Retina (tissue), 1 donor: Measurements from ENCODE around the gene SLC12A3.

Source experiments
- DNase-seq: peaks from one replicate; pipeline ENCODE4 v3.0.0-alpha.2; 2016

SLC12A3 gene, protein sequence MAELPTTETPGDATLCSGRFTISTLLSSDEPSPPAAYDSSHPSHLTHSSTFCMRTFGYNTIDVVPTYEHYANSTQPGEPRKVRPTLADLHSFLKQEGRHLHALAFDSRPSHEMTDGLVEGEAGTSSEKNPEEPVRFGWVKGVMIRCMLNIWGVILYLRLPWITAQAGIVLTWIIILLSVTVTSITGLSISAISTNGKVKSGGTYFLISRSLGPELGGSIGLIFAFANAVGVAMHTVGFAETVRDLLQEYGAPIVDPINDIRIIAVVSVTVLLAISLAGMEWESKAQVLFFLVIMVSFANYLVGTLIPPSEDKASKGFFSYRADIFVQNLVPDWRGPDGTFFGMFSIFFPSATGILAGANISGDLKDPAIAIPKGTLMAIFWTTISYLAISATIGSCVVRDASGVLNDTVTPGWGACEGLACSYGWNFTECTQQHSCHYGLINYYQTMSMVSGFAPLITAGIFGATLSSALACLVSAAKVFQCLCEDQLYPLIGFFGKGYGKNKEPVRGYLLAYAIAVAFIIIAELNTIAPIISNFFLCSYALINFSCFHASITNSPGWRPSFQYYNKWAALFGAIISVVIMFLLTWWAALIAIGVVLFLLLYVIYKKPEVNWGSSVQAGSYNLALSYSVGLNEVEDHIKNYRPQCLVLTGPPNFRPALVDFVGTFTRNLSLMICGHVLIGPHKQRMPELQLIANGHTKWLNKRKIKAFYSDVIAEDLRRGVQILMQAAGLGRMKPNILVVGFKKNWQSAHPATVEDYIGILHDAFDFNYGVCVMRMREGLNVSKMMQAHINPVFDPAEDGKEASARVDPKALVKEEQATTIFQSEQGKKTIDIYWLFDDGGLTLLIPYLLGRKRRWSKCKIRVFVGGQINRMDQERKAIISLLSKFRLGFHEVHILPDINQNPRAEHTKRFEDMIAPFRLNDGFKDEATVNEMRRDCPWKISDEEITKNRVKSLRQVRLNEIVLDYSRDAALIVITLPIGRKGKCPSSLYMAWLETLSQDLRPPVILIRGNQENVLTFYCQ

DNA sequence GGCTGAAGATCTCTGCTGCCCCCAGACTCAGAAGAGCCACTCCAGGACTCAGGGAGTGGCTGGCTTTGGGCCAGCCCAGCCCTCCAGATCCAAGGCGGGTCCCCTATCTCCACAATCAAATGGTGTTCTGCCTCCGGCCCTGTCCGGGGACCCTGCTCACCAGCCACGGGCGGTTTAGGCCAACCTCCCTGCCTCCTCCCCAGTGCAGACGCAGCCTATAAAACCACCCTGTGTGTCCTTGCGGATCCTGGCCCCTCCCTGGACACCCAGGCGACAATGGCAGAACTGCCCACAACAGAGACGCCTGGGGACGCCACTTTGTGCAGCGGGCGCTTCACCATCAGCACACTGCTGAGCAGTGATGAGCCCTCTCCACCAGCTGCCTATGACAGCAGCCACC is at the start of gene SLC12A3:
Gene SLC12A3, plus strand, starts transcription at position 248 of the 400 bp plus-strand sequence. Its CDS starts 29 bp downstream, at position 277.
- no peak for DNase-seq

DNA sequence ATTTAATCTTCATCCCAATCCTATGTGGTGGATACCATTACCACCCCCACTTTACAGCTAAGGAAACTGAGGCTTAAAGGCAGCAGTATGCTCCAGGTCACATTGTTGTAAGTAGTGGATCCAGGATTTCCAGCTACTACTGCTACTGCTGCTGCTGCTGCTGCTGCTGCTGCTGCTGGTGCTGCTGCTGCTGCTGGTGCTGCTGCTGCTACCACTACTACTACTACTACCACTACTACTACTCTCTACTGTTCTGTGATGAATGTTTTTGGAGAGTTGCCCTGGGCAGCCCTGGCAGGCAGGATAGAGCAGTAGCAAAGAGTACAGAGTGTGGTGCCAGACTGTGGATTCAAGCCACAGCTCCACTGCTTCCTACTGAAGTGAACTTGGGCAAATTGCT is 49.3 kb upstream of the SLC12A3 start:
- DNase-seq = no peak

DNA sequence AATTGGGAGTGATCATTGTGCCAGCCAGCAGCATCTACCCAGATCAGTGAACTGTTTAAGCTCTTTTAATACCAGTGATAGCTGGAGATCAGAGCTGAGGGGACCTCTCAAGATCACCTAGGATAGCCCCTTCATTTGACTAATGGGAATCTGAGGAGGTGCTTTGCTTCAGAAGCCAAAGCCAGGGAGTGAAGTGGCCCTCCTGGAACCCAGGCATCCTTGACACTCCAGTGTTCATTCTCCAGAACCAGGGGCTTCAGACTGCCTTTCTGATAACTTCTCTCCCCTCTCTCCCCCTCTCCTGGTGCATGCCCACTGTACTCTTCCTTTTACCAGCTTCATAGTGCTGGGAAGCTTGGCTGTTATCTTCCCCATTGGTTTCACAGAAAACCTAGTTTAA is 48.0 kb upstream of the SLC12A3 start:
- no peak for DNase-seq

DNA sequence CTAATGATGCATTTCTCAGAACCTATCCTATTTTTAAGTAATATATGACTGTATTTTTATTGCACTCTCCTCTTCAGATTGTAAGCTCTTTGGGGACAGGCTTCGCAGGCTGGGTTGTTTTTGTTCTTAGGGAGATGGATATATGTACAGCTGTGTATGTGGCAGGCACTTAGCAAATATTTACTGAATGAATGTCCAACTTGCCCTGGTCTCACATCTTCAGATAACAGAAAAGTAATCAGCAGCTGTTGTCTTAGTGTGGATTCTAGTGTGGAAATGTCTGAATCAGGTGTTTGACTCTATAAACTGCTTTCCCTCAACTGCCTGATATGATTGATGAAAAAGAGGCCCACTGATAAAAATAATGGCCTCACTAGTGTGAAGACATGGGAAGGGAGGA is 47.1 kb upstream of the SLC12A3 start:
- DNase-seq = no peak

DNA sequence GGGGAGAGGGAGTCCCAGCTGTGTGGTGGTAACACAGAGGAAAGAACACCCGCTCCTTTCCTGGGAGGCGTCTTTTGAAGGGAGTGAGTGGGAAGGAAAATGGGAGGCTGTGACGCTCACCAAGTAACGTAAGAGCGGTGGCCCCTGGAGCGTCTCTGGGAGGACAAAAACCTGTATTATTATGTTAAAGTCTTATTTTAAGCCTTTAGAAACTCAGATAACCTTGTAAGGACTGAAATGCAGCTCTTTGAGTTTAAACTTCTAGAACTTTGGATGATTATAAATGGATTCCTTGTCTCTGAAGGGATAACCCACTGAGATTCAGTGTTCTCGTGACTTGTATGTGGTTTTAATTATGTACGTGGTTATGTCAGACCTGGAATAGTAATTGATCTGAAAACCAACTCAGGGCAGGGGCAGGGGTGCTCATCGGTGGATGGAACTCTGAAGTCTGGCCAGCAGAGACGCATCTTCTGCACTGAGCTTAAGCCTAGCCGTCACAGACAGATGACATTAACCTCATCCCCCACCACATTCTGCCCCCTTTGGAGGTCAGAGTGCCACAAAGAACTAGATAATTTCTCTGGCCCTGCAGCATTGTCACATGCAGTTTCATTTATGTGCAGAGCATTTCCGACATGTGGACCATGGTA is 41.8 kb upstream of the SLC12A3 start:
- DNase-seq = no peak

DNA sequence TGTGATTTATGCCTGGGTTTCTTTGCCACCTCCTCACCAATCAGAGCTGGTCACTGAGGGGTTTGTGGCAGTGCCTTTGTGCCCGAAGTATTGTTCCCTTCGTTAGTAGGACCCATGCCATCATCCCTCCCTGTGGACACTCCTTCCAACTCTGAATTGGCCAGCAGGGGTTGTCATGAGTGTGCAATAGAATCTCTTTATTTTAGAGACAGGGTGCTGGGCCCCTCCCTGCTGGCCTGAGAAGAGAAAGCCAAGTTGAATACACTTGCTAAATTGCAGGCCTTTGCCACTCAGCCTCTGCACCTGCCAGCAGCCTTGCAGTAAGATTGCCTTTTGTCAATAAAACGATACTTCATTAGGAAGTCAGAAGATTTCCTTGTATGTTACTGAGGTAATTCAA is 40.7 kb upstream of the SLC12A3 start:
- DNase-seq = peak; percentile 21

DNA sequence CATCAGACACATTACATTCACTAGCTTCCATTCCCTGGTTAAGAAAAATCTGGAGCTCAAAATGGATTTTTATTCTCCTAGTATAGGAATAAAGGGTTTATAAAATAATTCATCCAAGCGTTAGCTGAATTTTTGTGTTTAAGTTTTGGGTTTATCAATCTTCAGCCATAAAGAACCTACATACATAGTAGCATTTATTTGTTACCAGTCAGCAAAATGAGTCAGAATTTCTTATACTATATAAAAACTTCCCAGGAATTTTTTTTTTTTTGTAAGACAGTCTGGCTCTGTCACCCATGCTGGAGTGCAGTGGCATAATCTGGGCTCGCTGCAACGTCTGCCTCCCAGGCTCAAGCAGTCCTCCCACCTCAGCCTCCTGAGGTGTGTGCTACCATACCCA is 40.2 kb upstream of the SLC12A3 start:
- DNase-seq = no peak

DNA sequence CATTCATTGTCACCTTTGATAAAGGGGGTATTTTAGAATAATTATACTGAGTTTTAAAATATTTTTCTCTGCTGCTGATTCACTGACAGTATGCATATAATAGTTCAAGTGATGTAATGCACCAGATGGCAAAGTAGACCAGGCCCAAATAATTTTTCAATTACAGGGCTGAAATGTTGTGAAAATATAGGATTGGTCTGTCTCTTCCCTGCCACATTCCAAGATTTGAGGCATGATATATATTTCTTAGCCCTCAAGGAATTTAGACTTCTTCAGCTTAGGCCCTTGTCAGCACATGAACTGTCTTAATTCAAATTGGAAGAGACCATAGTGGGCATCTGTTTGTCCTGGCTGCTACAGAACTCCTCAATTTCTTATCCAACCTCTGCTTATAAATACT is 39.2 kb upstream of the SLC12A3 start:
- no peak for DNase-seq

DNA sequence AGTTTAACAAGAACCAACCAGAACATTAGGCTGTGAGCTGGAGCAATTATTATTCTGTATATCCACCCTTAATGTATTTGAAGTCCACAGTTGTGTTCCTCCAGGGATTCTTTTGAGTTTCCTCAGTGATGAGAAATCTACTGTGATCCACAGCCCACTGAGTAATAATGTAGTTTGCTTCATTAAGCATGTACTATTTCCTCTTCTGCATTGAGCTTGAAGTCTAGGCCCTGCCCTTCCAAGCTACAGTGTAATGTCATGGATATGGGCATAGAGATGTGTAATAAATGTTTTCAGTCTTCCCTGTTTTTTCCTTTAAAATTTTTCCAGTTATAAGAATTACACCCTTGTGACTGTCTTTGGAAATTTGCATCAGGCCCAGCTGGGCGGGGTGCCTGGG is 36.4 kb upstream of the SLC12A3 start:
- DNase-seq = no peak

DNA sequence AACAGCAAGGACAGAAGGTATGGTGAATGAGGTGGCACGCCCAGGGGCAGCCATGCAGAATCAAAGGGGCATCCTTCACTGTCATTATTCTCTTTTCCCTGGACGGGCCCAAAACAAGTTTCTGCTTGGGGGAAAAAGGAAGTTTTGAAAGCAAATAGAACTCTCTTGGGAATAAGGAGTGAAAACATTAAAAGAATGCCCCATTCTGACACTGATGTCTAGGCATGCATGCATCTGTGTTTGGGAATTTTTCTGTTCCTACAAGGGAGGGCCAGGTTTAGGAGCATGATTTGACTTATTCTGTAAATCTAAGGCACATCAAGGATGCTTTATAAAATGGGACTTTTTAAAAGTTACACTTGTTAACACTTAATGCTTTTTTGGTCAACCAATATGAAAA is 34.3 kb upstream of the SLC12A3 start:
- no peak for DNase-seq

DNA sequence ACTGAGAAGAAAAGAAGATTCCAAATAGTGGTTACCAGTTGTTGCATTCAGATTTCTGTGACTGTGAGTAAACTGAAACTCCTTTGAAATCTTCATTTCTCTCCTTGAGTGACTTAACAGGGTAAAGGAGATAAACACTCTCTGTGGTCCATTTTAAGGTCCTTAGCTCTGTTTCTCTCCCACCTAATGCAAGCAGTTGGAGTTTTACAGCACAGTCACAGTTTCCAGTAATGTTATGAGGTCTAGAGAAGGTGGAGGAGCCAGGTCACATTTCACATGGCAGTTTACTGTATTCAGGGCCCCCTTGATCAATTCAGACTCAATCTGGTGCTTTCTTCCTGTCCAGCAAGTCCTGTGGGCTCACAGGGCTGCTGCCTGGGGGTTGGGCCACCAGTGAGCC is 32.2 kb upstream of the SLC12A3 start:
- DNase-seq = no peak

DNA sequence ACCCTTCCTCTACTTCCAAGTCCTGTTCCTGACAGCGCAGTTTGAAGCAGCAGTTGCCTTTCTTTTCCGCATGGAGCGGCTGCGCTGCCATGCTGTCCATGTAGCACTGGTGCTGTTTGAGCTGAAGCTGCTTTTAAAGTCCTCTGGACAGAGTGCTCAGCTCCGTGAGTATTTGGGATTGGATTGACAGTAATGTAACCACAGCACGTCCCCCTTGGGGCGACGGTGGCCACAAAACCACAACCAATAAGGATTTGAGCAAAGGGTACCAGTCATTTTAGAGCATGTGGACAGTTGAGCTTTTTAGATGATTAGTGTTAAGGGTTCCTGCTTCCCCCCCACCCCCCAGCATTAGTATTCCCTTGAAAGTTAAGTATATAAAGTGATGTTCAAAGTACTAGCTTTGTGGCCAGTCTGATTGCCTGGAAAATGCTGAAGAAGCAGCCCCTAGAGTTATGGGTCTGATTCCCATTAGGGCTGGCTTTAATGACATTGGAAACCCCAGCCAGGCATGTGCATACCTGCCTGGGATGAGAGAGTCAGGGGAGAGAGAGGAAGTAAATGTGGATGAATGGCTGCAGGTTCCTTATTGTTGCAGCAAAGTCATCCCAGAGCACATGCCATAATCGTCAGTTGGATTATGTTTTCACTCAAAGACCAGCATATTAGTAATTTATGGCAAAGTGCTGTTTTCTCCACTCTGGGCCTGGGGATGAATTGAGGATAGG is 31.6 kb upstream of the SLC12A3 start:
- no peak for DNase-seq

DNA sequence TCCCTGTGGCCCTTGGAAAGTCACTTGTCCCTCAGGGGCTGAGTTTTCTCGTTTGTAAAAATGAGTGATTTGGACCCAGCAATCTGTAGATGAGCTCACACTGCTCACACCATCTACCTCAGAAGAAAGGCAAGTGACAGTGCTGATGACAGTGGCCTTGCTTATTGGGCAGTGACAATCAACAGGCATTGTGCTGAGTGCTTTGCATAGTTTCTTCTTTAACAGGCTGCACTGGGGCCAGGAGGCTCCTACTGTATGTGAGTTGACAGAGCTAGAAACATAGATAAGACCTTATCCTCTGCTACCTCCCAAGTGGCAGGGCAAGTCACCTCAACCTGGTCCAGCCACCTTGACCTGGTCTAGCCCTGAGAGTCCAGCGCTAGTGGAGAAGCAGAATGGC is 29.7 kb upstream of the SLC12A3 start:
- no peak for DNase-seq

DNA sequence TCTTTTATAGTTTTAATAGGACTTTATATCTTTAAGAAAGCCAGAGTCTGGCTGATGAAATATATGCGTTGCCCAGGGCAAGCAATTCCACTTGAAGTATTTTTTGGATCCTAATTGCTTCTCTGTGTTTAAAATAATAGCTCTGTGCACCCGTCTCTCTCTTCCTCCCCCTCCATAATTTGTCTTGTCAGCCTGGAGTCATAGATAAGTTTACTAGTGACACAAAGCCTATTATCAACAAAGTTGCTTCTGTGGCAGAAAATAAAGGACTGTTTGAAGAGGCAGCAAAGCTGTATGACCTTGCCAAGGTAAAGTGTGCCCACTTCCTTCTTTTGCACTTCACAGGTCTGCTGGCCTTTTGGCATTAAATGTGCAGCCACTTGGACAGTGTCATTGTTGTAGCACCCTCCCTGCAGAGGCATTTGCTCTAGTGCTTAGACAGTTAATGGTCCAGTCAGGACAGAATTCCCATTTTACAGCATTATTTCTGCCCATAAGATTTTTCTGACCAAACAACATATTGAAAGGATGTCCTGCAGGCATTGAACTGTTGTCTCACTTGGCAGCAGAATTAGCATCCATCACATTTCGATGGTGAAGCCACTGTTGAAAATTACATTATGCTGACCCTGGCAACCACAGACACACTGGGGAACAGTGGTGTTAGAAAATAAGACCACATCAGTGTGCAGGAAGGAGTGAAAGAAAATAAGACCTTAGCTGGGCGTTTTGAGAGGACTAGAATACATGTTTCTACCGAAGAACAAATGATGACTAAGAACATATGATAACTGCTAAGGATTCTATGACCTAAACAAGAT is 28.4 kb upstream of the SLC12A3 start:
- DNase-seq = no peak

DNA sequence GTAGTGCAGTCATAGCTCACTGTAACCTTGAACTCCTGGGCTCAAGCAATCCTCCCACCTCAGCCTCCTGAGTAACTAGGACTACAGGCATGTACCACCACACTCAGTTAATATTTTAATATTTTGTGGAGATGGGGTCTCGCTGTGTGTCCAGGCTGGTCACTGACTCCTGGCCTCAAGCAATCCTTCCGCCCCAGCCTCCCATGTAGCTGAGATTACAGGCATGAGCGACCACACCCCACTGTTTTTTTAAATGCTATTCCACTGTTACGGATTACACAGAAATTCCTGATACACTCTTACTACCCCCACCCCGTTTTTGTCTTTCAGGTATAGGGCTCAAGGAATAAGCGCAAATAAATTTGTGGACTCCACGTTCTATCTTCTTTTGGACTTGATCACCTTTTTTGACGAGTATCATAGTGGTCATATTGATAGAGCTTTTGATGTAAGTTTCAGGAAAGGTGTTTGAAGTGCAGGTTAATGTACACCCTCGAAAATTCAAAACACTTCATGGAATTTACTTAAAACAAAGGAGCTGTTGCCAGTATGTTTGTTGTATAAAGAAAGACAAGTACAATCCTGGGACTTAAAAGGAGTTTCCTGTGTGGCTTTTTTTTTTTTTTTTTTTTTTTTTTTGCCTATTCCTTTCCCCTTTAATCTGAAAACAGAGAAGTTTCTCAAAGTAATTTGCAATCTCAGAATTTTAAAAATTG is 26.2 kb upstream of the SLC12A3 start:
- DNase-seq = no peak

DNA sequence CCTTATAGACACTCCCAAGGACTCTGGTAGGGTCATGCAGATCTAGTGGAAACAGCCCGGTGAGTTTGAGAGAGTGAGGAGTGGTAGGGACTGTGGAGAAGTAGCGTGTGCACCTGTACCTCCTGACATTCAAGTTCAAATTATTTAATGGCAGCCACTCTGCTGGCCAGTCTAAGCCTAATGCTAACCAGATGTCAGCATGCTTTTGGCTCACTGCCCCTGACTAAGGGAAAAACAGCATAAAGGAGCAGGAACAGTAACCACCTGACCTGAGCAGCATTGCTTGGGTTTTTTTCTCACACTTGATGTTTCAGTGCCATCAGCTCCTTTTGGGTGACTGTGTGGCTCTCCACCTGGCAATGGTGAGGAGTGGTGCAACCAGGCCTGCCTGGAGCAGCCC is 23.8 kb upstream of the SLC12A3 start:
- DNase-seq = no peak

DNA sequence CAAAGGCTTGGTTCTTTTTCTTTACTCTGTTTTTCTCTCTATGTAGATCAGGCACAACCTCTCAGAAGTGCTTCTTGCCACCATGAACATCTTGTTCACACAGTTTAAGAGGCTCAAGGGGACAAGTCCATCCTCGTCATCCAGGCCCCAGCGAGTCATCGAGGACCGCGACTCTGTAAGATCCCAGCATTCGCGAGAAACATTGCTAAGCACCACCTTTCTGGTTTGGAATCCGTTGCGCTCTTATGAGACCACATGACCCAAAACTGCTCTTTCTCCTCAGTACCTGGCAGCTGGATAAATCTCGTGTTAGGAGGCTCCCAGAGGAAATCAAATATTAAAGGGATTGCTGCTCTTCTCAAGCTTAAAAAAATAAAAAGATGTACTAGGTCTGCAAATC is 23.3 kb upstream of the SLC12A3 start:
- DNase-seq = no peak

DNA sequence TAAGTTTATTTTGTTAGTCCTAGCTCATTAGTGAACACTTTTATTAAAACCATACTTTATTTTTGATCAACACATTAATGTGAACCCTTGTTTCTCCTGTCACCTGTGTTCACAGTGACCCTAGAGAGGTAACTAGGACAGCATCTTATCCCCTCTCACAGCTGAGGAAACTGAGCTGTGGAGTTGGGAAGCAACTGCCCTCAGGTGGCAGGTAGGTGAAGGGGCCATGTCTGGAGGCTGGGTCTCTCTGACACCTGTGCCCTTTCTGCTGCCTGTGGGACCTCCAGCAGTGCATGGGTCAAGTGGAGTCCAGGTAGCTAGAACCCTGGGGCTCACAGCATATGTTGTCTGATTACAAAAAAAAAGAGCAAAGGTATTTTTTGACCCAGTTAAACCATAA is 22.9 kb upstream of the SLC12A3 start:
- no peak for DNase-seq

DNA sequence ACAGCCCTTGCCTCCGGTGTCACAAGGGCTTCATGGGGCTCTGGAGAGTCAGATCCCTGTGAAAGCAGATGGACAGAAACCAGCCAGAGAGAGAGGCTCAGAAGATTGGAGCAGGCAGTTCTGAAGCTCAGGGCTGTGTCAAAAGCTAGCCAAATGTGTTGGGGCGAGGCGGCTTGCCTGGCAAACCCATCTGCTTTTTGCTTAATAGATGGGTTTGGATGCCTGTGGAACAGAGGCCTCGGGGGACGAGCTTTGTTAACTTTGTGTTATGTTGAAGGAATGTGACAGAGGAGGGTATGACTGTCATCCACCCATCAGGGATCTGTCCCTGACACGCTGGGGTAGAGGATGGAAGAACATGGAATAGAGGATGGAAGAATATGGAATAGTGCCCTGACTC is 21.0 kb upstream of the SLC12A3 start:
- no peak for DNase-seq

DNA sequence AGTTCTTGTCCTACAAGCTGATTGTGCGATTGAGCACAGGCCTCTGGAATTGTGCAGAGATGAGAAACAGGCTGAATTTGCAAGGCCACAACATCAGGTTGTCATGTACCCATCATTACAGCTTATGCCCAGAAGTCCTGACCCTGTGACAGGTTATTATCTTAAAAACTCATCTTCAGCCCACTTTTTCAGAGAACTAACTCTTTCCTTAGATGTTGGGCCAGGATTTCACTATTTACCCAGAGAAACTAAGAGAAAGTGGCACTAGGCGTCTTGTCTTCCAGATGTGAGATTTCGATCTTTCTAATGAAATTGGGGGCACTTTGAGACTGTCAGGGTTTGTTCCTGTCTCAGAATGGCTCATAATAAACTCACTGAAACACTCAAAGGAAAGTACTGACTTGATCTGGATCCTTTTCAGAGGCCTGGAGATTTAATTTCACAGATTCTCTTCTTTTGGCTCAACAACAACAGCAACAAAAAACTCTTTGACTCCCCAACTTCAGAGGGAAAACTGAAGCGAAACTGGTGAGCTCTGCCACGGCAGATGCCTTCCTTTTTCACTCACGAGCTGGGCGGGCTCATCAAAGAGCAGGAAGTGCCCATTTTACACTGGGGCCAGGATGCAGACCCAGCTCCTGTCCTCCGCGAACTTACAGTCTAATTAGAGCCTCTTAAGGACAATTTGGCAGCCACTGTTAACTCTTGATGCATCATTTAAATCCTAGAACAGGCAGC is 17.7 kb upstream of the SLC12A3 start:
- no peak for DNase-seq
